HG03139 (cell line): ENCODE measurements around the gene APOBEC4.
A peak's percentile ranks its signal among the peaks of the same experiment; 100 is the strongest.

ENCODE experiments used
- ATAC-seq: cut with Tn5 transposase; IDR thresholded peaks from one replicate; pipeline ENCODE4 v1.9.1; 2021; ENCODE audit not compliant: unreplicated experiment

APOBEC4 gene

GRCh38 chr1:183604038-183604808 is 48.9 kb downstream of the APOBEC4 start:
- ATAC-seq = peak; percentile 40

DNA sequence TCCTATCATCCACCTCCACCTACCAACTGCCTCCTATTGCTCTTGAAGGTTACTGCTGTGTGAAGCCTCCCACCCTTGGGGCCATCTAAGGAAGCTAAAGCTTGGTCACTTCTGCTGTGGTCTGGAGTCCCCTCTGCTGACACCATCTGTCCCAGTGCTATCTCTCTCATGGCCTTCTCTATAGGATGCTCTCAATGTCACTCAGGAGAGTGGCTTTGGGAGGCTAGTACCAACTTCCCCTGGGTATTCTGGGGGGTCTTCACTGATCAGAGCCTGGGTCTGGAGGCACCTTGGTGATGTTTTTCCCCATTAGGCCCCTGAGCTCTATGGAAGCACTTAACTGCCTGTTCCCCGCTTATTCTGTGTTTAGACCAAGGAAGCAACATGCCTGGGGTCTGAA is 50.6 kb downstream of the APOBEC4 start:
- ATAC-seq = no peak

DNA sequence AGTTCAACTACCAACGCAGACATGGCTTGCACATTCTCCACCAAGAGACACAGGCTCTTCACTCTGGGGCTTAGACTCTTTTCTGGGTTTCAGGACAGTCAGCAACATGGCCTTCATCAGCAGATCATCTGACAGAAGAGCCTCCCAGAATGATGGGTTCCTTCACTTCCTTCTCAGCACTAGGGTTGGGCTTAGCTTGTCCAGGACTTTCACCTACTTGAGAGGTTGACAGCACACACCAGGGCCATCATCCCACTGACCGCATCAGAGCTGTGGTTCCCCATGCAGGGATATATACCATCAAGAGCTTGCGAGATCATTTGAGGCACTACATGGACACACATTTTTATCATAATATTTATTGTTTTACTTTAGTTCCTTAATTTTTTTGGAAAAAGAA is 52.5 kb downstream of the APOBEC4 start:
- ATAC-seq = no peak

GRCh38 chr1:183600136-183600535 is 53.0 kb downstream of the APOBEC4 start:
- ATAC-seq = no peak

- peak; percentile 53 for ATAC-seq
These were observed 54.7 kb downstream of the APOBEC4 start for GRCh38 chr1:183598386-183598785.

- ATAC-seq = no peak
These were observed 55.3 kb downstream of the APOBEC4 start for GRCh38 chr1:183597656-183598347.

DNA sequence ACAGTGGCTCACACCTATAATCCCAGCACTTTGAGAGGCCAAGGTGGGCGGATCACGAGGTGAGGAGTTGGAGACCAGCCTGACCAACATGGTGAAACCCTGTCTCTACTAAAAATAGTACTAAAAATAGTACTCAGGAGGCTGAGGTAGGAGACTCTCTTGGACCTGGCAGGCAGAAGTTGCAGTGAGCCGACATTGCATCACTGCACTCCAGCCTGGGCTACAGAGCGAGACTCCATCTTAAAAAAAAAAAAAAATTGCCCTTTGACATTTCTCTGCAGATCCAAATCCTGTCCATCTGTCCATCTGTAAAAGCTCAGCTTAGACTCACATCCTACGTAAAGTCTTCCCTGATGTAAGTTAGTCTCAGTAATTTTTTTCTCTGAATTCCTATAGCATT is 56.6 kb downstream of the APOBEC4 start:
- ATAC-seq = no peak
